GM19468 (cell line): ENCODE results near the gene CREBBP.

ENCODE experiments used
- ATAC-seq: cut with Tn5 transposase; IDR thresholded peaks from one replicate; pipeline ENCODE4 v1.9.1; 2021; ENCODE audit warnings: mild to moderate bottlenecking, moderate library complexity, moderate number of reproducible peaks; ENCODE audit not compliant: unreplicated experiment; ENCODE audit errors: extremely low read depth

Gene CREBBP

DNA sequence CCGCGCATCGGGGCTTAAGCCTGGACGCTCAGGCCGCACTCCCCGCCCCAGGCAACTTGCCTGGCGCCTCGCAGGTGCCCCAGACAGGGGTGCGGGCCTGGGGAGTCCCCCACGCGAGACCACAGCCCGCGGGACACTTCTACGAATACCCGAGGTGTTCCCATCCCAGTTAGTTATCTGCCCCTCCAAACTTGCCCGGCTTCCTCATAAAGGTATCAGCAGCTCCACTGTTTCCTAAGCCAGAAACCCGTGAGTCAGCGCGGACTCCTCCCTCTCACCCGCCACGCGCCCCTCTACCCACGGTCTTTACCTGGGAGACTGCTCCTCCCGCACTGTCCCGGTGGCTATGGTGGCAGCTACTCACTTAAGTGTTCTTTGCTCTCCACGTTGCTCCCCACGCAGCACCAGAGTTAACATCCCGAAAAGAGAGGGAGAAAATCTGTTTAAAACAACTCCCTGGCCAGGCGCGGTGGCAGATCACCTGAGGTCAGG is 1.0 kb upstream of the CREBBP start:
- no peak for ATAC-seq

DNA sequence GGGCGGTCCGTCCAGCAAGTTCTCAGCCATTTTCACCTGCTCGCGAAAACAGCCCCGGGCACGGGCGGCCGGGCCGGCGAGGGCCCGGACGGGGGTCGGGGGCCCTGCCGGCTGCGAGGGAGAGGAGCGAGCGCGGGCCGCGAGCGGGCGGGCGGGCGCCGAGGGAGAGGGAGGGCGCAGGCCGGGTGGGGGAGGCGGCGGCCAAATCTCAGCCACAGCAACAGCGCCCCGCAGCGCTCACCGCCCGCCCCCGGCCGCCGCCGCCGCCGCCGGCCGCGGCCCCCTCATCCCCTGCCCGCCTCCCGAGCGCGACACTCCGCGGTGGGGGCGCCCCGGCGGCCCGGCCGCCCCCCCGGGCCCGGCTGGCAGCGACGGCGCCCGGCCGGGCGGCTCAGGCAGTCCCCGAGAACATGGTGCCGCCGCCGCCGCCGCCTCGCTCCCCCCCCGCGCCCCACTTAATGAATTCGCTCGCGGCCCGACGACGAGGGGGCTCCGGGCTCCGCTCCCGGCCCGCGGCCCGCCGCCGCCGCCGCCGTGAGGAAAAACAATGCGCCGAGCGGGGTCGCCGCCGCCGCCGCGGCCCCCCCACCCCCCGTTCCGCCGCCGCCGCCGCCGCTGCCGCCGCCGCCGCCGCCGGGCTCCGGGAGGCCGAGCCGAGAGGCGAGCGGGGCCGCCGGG is 487 bp downstream of the CREBBP start:
- ATAC-seq, result no peak

DNA sequence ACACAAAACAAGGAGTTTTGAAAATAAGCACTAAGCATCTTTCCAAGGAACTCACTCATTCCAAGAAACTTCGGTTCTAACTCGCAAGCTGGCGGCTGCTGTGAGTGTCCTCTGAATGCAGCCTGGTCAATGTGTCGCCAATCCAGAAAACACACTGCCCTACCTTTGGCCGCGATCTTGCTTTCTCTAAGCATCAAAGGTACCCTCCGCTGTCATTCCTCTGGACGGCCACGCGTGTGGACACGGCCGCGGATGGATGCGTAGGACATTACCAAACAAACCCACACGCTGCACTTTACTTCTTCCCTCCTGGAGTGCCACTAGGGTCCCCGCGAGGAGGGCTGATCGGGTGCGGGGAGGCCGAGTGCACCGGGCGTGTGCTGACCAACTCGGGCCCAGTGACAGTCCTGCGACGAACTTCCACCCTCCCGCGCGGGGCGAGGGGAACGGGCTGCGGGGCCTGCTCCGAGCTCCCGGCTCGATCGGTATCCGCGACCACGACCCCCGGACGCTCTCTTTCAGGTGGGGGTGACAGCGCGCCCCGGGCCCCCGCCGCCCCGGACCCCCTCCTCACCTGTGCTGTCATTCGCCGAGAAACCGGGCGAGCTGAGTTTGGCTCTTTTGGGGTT is 1.1 kb downstream of the CREBBP start:
- no peak for ATAC-seq

DNA sequence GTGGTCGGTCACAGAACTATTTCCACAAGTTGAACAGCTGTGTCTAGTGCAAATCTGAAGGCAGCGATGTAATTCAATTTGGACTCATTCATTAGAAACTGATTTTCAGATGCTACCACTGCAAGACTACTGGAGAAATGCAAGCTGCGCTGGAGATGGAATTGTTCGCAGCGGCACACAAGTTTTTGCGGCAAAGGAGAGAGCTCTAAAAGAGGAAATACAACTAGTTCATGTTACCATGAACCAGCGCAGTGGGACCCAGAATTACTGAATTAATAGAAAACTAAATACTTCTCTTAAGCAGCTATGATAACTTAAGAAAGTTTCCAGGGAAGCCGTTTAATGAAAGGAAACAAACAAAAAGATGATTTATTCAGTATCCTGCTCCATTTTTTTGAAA is 1.9 kb downstream of the CREBBP start:
- ATAC-seq, result no peak

DNA sequence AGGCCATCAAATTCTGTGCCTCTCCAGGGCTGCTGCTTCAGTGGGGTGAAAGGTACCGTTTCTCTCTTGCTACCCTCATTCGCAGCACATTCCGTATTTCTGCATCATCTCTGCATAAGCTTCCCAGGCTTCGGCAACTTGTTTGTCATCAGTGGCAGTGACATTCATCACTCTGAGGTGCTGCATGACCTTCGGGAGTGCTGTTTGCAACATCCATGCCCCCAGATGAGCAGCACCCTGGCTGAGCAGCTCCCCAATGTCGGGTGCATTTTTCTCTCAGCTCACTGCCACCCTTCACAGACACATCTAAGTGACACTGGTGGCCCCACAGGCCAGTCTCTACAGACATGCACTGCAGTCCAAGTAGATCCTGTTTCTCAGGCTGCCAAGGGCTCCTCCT is 3.8 kb downstream of the CREBBP start:
- no peak for ATAC-seq

DNA sequence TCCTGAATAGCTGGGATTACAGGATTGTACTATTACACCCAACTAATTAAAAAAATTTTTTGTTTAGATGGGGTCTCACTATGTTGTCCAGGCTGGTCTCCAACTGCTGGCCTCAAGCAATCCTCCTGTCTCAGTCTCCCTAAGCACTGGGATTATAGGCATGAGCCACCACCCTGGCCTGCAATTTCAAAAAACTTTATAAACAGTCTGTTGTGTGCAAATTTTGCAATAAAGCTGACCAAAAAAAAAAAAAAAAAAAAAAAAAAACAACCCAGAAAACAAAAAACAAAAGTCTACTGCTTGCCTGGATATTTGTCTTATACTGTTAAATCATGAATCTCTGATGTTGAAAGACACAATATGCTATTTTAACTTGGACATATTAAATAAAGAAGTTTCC is 4.4 kb downstream of the CREBBP start:
- no peak for ATAC-seq

DNA sequence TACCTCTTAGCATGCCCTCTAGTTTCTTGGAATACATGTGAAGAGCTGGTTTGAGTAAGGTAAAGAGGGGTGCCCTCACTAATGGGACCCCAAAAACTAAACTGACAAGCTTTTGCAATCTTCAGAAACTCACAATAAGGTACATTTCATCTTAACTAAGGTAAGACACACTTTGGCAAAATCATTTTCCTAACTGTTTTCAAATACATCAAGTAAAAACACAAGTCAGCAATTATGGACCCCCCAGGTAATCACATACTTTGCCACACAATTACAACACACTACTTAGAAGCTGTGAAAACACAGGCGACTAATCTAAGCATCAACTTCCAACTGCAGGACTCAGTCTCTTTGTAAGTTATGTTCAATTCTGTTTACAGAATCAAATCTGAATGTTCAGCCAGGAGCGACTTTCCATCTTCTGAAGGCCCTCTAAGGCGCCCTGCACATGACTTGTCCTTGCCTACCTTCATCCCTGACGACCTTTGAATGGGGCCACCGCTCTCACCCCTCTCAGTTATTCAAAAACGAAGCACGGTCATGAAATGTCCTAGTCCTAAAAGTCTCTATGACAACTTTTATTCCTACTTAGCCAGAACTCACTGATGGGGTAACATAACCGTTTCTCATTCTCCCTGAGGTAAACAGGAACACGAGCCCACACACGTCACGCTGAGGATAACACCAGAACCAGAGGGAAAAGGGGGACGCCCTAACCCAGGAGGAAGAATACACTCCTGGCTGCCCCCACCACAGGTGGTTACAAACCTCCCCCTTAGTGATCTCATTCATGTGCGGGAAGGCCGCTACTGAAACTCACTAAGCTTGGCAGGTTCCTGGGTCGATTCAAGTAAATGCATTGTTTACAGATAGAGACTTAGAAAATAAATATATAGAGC is 5.5 kb downstream of the CREBBP start:
- ATAC-seq, result no peak

DNA sequence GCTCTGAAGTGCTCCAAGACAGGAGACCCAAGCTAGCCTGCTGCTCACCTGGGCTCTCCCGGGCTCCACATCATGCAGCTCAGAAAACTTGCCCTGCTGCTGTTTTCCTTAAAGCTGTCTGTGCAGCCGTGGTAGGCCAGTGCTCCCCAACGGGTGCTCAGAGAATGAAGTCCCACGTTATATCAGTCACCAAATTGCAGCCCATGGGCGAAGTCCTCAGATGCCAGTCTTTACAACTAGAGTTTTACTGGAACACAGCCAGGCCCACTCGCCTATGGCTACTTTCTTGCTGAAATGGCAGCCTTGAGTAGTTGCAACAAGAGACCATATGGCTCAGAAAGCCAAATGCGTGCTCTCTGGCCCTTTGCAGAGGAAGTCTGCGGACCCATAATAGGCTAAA is 6.3 kb downstream of the CREBBP start:
- ATAC-seq, result no peak

DNA sequence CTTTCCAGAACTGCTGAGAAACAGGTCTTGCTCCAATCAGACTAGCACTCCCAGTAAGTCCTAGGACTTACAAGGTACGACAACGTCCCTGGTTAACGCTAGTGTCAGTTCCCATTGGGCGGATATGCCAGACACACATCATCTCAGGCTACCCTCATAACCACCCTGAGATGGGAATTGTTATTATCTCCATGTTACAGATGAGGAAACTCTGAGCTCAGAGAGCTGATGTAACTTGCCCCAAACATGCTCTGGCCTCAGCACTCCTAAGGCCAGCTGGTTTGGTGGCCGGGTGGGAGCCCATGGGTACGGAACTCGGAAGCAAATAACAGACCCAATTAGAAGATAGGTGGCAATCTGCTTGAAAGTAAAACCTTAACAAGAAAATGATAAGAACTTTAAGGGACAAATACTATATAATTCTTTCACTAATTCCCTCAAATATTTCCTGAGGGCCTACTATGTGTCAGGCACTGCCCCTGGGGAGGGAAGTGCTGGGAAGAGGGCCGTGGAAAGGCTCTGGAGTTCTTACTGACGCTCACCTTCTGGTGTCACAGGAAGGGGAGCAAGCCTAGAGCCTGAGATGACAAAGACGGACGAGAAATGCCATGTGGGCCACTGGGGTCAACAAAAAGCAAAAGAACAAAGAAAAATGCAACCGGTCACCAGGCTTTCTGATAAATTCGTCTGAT is 6.9 kb downstream of the CREBBP start:
- ATAC-seq, result no peak

DNA sequence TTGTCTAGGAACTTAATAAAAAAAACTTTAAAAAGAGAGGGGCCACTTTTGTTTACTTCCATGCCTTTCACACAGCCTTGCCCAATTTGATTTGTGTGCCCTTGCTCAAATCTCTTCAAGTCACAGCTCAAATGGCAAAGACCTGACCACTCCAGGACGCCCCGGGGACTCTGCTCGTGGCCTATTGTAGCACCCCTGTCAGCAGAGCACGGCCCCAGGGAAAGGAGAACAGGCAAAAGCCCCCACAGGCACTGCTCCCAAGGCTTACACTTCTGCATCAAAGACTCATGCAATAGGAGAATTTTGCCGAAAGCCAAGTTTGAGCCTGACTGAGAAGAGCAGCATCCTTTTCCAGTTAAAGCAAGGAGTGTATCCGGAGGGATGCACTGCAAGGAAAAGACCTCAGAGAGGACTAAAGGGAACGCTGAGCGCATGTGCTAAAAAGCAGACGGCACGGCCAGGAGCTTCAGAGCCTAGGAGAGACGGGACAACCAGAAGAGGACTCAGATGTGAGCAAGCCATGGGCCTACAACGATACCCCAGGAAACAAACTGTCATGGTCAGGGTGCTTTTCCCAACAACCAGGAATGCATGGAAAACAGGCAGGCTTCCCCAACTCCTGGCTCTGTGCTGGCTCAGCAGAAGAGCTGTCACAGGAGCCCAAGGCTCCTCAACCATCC is 8.2 kb downstream of the CREBBP start:
- ATAC-seq, result no peak

DNA sequence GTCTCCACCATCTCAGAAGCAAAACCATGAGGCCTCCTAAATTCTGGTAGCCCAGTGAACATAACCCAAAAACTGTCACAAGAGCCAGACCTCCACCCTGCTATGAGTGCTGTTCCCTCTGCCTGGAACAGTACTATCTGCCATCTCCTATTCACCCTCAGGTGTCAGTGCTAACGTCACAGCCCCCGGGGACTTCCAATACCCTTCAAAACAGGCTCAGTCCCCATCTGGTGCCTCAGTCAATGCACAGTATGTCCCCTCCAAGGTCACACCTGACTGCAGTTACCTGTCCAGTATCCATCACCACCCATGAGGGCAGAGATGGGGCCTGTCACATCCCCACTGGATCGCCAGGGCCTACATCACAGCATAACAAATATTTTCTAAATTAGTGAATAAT is 11.5 kb downstream of the CREBBP start:
- no peak for ATAC-seq

DNA sequence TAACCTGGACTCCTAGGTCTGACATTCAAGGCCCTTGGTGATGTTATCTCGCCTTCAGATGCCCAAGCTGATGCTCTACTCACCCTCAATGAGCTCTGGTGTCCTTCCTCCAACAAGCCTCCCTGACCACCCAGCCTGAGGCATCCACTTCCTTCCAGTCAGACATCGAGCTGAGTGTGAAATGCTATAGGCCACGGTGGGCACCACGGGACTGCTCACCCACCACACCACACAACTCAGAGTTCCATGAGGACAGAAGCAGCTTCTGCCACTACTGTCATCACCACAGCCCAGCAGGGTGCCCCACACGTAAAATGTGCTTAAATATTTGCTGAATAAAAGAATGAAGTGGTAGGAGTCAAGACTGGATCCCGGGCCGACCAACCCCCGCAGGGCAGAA is 12.0 kb downstream of the CREBBP start:
- ATAC-seq, result no peak

DNA sequence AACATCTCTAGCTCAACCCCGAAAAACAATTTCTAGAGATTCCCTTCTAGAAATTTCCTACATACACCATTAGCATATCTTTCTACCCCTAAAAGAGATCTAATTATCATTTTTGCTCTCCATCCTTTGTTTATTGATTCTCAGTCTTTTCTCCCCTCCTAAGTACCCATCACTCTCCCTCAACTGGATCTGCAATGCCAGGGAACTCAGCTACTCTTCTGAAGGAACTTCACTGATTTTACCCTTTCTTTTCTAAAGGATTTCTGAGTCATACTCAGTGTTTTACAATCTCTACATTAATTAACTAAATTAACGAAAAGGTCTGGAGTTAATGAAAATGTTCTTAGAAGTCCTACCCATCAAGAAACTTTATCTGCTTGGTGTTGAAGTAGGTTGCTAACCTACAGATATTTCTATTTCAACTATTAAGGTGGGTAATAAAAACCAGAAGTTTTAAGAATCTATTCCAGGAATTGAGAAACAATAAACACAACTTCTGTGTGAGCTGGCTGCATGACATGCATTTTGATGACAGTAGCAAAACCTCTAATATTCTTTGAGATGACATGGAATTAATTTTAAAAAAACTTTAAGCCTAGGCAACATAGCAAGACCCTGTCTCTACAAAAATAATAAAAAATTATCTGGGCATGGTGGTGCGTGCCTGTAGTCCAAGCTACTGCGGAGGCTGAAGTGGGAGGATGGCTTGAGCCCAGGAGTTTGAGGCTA is 13.6 kb downstream of the CREBBP start:
- no peak for ATAC-seq

DNA sequence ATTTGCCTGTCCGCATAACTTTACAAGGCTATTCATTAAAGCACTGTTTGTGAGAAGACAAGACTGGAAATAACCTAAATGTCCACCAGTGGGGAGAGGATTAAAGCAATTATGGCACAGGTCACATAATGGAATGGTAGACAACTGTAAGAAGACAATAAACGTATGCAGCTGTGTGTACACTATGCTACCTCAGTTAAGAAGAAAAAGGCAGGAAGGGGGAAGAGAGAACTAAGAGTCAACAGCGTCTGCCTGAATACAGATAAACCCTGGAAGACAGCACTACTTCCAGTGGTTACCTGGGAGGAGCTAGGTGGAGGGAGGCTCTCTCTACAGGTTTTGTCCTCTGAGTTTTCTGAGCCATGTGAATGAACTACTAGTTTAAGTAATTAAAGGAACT is 15.3 kb downstream of the CREBBP start:
- no peak for ATAC-seq

DNA sequence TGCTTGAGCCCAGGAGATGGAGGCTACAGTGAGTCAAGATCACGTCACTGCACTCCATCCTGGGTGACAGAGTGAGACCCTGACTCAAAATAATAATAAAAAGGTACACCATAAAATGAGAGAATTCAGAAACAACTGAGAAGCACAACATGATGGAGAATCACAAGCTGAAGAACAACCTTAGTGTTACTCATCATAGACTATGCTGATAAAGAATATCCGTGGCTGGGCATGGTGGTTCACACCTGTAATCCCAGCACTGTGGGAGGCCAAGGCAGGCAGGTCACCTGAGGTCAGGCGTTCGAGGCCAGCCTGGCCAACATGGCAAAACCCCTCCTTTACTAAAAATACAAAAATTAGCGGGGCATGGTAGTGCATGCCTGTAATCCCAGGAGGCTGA is 16.0 kb downstream of the CREBBP start:
- ATAC-seq, result no peak

DNA sequence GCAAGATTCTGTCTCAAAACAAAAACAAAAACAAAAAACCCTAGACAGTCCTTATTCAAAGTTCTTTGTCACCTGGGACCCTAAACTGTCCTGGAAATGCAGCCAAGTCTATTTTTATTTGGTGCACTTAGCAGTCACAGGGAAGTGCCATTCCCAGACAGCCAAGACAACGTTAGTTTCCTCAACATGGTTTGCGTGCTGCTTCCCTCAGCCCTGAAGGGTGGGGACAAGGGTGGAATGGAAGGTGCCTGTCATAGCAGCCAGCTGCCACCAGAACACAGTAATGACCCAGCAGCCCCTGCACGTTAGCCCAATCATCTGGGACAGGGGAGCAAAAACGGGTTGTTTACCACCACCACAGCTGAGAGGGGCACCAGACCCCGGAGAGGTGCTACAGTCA is 16.9 kb downstream of the CREBBP start:
- ATAC-seq, result no peak

DNA sequence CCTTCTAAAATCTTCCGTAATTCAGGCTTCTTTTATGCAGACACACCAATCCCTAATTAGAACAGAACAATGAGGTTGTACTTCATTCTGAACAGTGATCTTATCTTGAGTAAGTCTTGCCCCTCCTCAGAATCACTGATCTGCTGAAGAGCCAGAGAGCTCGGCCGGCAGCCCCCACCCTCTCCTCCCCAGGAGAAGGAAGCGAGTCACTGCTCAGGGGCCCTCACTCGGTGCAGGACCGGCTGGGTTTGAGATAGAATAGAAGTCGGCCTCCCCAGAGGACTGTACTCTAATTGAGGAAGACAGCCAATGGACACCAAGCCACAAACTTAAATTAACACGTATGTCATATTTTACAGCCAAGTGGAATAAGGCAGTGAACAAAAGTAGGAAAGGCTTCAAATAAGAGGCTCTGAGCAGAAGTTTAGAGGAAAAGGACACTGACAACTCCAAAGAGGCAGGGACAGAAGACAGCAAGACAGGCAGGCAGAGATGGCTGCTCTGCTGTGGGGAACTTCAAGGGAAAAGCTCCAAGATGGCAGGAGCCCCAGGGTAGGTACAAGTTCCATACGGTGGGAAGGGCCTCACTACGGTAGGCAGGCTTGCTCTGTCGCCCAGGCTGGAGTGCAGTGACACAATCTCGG is 18.6 kb downstream of the CREBBP start:
- no peak for ATAC-seq

DNA sequence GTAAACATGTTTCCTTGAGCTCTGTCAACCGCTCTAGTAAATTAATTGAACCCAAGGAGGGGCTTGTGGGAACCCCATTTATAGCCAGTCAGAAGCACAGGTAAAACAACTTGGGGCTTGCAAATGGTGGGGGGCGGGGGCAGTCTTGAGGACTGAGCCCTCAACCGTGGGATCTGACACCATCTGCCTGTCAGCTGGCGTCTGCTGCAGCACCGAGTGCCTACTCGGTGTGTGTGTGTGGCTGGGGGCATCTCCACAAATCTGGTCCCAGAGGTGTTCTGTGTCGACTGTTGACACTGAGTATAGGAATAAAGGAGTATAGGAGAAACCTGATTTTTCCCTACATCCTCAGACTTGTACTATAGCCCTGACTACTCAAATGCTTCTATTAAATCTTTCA is 20.6 kb downstream of the CREBBP start:
- ATAC-seq, result no peak

DNA sequence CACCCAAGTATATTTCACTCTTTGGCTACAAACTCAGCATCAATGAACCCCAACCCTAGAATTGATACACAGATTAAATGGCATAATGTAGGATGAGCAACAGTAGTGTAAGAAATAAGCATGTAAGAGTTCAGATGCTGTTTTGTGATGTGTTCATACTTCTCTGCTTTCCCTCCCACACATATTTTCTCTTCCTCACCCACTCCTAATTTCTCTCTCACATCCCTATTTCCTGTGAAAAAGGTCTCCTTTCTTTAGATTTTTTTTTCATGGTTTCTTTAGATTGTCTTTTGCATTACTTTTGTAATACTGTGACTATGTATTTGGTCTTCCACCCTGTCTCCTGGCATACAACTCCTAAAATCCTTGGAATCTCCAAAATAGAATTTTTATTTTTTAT is 21.7 kb downstream of the CREBBP start:
- ATAC-seq, result no peak
